ENCODE data around the gene CROT. TPM values are rescaled to one million over a fixed set of nuclear protein-coding genes. Genes with fewer than 3 reads are reported as not detected.

Gene CROT
- total and polyA plus RNA-seq, 2 experiments from 2014 or later, result 8.9 to 14.0 TPM

GRCh38 chr7:87404674-87405073, 59.2 kb downstream of the CROT start:
- no peak for DNase-seq (ENCODE audit: low spot score)
- Histone ChIP-seq H3K36me3 (ENCODE audit: insufficient read depth) (no peaks in the 10 kb centered on the region), H3K4me1 (ENCODE audit: insufficient read depth) (no peaks in the 10 kb centered on the region), H3F3A (replicated peaks; ENCODE audit: low read depth) (no peaks in the 10 kb centered on the region), H3K27me3 (ENCODE audit: insufficient read depth) (no peaks in the 10 kb centered on the region), H3K4me2 (no peak overlapping the region), H4K20me1 (replicated peaks; ENCODE audit: insufficient read depth) (no peaks in the 10 kb centered on the region), H3K4me3 (no peak overlapping the region), H2AFZ (no peak overlapping the region), H3K9me2 (ENCODE audit: insufficient read depth) (no peaks in the 10 kb centered on the region), H3K79me2 (replicated peaks; ENCODE audit: insufficient read depth) (no peaks in the 10 kb centered on the region), H3K27ac (ENCODE audit: low read depth) (no peak overlapping the region)
- TF ChIP-seq CTCF (conservative IDR thresholded peaks at IDR 0.05; ENCODE audit: low read depth in 2 of 2), result no peak
- no peak for TF ChIP-seq ZNF331 (CRISPR knock-in tag; IDR thresholded peaks at IDR 0.05; ENCODE audit: low read depth)
- TF ChIP-seq, protein P1, sequence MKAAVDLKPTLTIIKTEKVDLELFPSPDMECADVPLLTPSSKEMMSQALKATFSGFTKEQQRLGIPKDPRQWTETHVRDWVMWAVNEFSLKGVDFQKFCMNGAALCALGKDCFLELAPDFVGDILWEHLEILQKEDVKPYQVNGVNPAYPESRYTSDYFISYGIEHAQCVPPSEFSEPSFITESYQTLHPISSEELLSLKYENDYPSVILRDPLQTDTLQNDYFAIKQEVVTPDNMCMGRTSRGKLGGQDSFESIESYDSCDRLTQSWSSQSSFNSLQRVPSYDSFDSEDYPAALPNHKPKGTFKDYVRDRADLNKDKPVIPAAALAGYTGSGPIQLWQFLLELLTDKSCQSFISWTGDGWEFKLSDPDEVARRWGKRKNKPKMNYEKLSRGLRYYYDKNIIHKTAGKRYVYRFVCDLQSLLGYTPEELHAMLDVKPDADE (IDR thresholded peaks at IDR 0.05), result no peak
- TF ChIP-seq NANOG (IDR thresholded peaks at IDR 0.05; ENCODE audit: borderline replicate concordance), result no peak
- no peak for TF ChIP-seq POLR2AphosphoS5 (IDR thresholded peaks at IDR 0.05; ENCODE audit: low read depth)
- no peak for TF ChIP-seq EZH2phosphoT487 (IDR thresholded peaks at IDR 0.05; ENCODE audit: unreplicated experiment)
- no peak for TF ChIP-seq EZH2 (IDR thresholded peaks at IDR 0.05; ENCODE audit: low read depth, unreplicated experiment)
- no peak for TF ChIP-seq JUNB (IDR thresholded peaks at IDR 0.05; ENCODE audit: unreplicated experiment)
- TF ChIP-seq ZNF114 (CRISPR knock-in tag; IDR thresholded peaks at IDR 0.05), result no peak
- no peak for TF ChIP-seq STAT1 (IDR thresholded peaks at IDR 0.05; ENCODE audit: unreplicated experiment)
- TF ChIP-seq, protein P2, sequence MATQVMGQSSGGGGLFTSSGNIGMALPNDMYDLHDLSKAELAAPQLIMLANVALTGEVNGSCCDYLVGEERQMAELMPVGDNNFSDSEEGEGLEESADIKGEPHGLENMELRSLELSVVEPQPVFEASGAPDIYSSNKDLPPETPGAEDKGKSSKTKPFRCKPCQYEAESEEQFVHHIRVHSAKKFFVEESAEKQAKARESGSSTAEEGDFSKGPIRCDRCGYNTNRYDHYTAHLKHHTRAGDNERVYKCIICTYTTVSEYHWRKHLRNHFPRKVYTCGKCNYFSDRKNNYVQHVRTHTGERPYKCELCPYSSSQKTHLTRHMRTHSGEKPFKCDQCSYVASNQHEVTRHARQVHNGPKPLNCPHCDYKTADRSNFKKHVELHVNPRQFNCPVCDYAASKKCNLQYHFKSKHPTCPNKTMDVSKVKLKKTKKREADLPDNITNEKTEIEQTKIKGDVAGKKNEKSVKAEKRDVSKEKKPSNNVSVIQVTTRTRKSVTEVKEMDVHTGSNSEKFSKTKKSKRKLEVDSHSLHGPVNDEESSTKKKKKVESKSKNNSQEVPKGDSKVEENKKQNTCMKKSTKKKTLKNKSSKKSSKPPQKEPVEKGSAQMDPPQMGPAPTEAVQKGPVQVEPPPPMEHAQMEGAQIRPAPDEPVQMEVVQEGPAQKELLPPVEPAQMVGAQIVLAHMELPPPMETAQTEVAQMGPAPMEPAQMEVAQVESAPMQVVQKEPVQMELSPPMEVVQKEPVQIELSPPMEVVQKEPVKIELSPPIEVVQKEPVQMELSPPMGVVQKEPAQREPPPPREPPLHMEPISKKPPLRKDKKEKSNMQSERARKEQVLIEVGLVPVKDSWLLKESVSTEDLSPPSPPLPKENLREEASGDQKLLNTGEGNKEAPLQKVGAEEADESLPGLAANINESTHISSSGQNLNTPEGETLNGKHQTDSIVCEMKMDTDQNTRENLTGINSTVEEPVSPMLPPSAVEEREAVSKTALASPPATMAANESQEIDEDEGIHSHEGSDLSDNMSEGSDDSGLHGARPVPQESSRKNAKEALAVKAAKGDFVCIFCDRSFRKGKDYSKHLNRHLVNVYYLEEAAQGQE (IDR thresholded peaks at IDR 0.05; ENCODE audit: unreplicated experiment), result no peak
- TF ChIP-seq CREB1 (CRISPR knock-in tag; IDR thresholded peaks at IDR 0.05; ENCODE audit: low read depth), result no peak
- no peak for TF ChIP-seq ZNF462 (CRISPR knock-in tag; IDR thresholded peaks at IDR 0.05)
- Mint-ChIP-seq H3K4me3 (no peak overlapping the region), H3K4me1 (peaks cover 3% of the 10 kb centered on the region; the same call in 2 of the 3 replicates), H3K9me3 (no peaks in the 10 kb centered on the region), H3K27me3 (ENCODE audit: insufficient read depth, low read depth, poor library complexity) (no peaks in the 10 kb centered on the region), H3K36me3 (ENCODE audit: low read depth) (no peaks in the 10 kb centered on the region), H3K27ac (no peak overlapping the region)
- no peak for ATAC-seq

Data from GM23338 (cell line).